ENCODE data around the gene SLX4.

SLX4 gene

GRCh38 chr16:3587547-3588110 lies 23.8 kb downstream of the SLX4 start:
- TF ChIP-seq OSR1 (CRISPR knock-in tag; IDR thresholded peaks at IDR 0.05) (no peak), ZNF8 (CRISPR knock-in tag; IDR thresholded peaks at IDR 0.05) (no peak), TCF4 (CRISPR knock-in tag; IDR thresholded peaks at IDR 0.05; ENCODE audit: borderline replicate concordance) (no peak), TSHZ2 (CRISPR knock-in tag; IDR thresholded peaks at IDR 0.05) (no peak), POU6F1 (CRISPR knock-in tag; IDR thresholded peaks at IDR 0.05; ENCODE audit: borderline replicate concordance, low read depth) (no peak), ARNTL (CRISPR knock-in tag; IDR thresholded peaks at IDR 0.05; ENCODE audit: borderline replicate concordance, low read depth) (no peak), CREB5 (CRISPR knock-in tag; IDR thresholded peaks at IDR 0.05; ENCODE audit: low read depth) (no peak), BACH2 (CRISPR knock-in tag; IDR thresholded peaks at IDR 0.05; ENCODE audit: borderline replicate concordance) (no peak), ESRRG (CRISPR knock-in tag; IDR thresholded peaks at IDR 0.05) (no peak), PATZ1 (CRISPR knock-in tag; IDR thresholded peaks at IDR 0.05; ENCODE audit: borderline replicate concordance) (no peak), GLIS3 (CRISPR knock-in tag; IDR thresholded peaks at IDR 0.05) (no peak), CSDC2 (CRISPR knock-in tag; IDR thresholded peaks at IDR 0.05) (no peak), CSRNP3 (CRISPR knock-in tag; IDR thresholded peaks at IDR 0.05) (no peak), TOX (CRISPR knock-in tag; IDR thresholded peaks at IDR 0.05; ENCODE audit: borderline replicate concordance) (no peak), ZFP30 (CRISPR knock-in tag; IDR thresholded peaks at IDR 0.05) (no peak), ISL1 (CRISPR knock-in tag; IDR thresholded peaks at IDR 0.05) (no peak), ZFP3 (CRISPR knock-in tag; IDR thresholded peaks at IDR 0.05) (no peak), ZNF565 (CRISPR knock-in tag; conservative IDR thresholded peaks at IDR 0.05; ENCODE audit: low read depth) (no peak), ZC3H10 (CRISPR knock-in tag; IDR thresholded peaks at IDR 0.05) (no peak)
- no peak for ATAC-seq

- no peak for TF ChIP-seq CREB5 (CRISPR knock-in tag; IDR thresholded peaks at IDR 0.05; ENCODE audit: low read depth)
- ATAC-seq = no peak
Measured at GRCh38 chr16:3584412-3584811, 27.0 kb downstream of the SLX4 start.
